Activated CD8-positive, alpha-beta memory T cell treated with anti-CD3 and anti-CD28 coated beads for 4 hours (primary cell): ENCODE results near the gene EVA1A.

ENCODE experiments used
- DNase-seq, 2 donors: peaks; one replicate each; pipeline ENCODE4 v3.0.0-alpha.2; 2020; ENCODE audit warnings: low read depth in 2 of 2

Gene EVA1A

DNA sequence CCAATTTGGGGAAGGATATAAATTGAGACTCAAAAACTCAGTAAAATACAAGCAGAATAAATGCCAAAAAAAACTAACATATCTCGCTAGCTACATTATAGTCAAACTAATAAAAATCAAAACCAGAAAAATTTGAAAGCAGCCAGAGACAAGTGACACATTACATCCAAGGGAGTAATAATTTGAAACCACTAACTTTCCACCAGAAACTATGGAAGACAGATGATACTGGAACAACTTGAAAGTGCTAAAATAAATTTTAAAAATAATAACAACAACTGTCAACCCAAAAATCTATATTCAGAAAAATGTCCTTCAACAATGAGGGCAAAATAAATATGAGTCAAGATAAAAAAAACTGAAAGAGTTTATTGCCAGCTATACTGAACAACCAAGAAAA is 110.7 kb downstream of the EVA1A start:
- no peak for DNase-seq

DNA sequence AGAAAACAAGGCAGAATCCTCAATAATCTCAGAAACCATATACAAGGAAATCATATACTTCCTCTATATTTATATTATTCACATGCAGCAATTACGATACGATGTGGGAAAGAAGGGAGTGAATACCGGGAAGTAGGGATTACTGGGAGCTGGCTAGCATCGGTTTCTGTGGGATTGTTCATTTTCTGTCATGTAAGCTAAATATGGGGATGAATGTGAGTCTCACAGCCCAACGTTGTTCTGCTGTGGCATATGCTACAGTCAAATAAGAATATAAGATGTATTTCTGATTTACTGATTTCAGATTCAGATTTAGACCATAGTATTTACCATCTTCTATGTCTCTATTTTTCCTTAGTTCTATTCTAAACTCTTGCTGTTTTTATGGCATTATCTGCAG is 113.6 kb downstream of the EVA1A start:
- no peak for DNase-seq
